HUDEP-2 (cell line): ENCODE measurements around the gene PYGB.

Experiments used
- DNase-seq, 76 experiments: peaks; one replicate each; lab custom pipeline; 2025; ENCODE audit not compliant: unreplicated experiment in 76 of 76; lab: John Stamatoyannopoulos, UW

Gene PYGB

DNA sequence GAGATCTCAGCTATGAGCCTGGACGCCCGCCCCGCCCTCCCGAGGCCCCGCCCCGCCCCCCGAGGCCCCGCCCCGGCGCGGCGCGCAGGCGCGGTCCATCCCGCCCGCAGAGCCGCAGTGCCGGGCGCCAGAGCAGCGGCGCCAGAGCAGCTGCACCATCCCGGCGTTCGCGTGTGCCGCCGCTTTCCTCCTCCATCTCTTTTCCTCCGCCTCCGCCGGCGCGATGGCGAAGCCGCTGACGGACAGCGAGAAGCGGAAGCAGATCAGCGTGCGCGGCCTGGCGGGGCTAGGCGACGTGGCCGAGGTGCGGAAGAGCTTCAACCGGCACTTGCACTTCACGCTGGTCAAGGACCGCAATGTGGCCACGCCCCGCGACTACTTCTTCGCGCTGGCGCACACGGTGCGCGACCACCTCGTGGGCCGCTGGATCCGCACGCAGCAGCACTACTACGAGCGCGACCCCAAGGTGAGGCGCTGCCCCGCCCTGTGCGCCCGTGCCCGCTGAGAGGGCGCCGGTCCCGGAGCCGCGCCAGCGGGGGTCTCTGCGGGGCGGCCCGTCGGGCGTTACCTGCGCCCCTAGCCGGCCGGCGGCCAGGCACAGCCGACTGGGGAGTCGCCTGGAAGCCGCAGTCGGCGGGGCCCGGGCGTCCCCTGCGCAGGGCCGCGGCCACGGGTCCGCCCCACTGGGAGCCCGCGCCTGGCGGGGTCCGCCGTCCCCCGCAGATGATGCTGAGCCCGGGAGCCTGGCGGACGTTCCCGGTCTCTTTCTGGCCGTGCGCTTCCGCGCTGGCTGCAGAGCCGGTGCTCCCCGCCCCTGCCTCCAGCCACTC, at the start of gene PYGB:
Gene PYGB (plus strand): TSS at position 130 of the 830 bp plus-strand sequence. CDS start 94 bp downstream, at position 224.
- DNase-seq, result peak in 67 of 76 experiments; percentile 10 to 85 (median 58)

DNA sequence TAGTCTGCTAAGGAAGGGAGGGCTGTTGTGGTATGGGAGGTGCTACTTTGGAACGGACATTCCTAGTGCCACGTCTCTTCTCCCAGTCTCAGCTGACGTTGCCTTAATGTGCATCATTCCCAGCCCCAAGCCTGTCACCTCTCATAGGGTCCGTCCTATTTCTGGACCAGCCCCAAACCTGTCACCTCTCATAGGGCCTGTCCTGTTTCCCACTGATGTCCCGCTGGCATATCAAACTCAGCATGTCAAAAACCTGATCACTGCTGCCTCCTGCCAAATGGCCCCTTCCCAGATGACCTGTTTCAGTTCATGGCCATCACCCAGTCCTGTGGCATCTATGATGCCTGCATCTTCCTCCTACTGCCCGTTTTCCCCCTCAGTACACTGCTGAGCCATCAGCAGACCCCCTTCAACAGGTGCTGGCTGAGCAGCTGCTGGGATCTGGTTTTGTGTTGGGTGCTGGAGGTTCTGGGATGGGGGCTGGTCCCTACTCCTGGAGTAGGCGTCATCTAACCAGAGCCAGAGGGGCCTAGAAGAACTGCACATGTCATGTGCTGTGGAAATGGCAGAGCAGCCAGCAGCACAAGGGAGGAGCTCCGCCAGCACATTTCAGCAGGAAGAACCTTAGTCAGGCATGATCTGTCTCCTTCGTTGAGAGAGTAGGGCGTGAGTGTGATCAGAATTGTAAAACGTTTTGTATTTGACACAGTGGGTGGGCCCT, 49.1 kb upstream of the PYGB start:
- no peak for DNase-seq

DNA sequence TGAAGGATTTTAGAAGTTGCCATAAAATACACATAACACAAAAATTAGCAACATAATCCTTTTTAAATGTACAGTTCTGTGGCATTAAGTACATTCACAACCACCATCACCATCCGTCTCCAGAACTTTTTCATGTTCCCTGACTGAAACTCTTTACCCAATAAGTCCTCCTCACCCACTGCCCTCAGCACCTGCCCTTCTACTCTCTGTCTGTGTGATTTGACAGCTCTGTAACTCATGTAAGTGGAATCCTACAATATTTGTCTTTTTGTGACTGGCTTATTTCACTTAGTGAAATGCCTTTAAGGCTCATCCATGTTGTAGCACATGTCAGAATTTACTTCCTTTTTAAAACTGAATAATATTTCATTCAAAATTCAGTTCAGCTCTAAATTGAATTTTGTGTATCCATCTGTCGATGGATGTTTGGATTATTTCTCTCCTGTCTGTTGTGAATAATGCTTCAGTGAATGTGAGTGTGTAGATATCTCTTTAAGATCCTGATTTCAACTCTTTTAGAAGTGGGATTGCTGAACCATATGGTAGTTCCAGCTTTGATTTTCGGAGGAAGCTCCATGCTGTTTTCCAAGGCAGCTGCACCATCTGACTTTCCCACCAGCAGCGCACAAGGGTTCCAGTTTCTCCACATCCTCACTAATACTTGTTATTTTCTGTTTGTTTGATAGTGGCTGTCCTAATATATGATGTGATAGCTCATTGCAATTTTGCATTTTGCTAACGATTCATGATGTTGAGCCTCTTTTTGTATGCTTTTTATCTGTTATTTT, 48.2 kb upstream of the PYGB start:
- DNase-seq, result no peak

DNA sequence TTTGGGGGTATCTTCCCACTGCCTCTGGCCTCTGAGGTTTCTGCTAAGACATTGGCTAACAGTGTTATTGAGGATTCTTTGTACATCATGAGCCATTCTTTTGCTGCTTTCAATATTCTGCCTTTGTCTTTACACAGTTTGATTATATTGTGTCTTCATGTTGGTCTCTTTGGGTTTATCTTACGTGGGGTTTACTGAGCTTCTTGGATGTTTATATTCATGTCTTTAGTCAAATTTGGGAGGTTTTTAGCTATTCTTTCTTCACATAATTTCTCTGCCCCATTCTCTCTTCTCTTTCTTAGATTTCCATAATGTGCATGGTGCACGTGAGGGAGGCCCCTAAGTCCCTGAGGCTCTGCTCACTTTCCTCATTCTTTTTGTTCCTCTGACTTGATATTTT, 44.8 kb upstream of the PYGB start:
- no peak for DNase-seq

DNA sequence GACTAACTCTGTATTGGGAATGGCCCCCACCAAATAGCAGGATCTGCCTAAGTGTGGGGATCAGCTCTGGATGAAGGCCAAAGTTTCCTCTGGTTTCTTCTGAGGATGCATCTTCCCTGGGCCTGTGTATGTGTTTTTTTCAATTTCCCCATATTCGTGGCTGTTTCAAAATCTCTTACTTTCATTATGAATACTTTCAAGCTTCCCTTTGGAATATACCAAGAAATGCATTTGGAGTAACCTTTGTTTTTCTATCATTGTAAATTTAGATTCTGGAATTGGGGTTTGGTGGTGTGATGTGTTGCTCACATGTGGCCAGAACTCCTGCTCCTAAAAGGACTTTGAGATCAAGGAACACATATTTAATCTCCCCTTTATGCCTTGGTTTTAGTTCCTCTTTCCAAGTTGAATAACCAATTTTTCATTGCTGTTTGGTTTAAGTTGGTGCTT, 44.0 kb upstream of the PYGB start:
- DNase-seq, result no peak

DNA sequence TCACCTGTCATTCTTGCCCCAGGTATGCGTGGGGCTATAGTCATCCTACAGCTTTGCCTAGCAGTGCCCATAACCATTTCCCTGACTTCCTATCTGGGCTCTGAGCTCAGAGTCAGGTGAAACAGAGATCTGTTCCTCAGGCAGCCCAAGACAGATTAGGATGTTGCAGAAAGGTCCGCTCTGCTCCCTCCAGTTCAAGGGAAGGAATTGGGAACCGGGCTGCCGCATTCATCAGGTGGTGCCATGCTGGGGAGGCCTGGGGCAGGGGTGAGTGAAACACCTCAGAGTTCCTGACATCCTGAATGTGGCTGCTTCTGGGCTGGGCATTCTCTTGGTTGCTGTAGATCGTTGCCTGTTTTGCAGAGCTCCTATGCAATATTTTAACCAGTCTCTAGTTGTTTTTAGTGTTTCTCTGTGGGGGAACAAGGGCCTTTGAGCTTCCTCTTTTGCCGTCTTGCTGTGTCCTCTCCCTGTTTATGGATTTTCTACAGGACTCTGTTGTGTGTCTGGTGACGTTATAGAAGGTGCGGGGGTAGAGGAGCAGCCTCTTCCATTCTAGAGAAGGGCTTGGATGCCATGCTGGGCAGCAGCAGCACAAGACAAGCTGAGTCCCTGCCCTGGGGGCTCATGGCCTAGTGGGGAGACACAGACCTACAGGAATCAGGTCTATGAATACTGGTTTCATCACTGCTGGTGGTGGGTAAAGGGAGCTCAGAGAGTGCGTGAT, 43.2 kb upstream of the PYGB start:
- DNase-seq, result no peak

DNA sequence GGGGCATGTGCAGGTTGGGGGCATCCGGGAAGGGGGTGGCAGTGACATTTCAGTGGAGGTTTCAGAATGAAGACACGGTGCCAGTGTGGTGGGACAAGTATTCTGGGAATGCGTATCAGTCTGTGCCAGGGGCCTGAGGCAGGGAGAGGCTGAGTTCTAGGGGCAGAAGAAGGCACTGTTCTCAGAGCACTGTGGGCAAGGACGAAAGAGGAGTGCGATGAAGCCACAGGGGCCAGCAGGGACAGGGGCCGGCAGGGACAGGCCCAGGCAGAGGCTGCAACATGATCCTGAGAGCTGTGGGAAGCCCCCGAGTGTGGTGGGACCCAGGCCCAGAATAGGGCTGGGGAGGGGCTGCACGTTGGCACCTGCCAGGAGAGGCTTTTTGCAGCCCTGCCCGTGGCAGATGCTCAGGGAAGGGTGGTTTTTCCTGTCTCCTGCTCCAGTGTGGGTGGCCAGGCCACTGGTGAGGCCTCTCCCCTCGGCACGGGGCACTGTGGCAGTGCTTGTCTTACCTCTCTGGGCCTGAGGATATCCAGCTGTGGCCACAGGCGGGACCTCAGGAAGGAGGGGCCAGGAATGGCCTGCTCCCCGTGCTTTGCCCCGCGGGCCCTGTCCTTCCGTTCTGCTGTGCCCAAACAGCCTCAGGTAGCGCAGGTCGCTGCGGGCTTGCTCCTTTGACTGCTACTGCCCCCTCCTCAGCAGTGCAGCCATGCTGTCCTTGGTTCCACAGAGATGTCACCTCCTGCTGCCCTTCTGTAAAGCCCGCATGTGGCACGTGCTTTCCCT, 42.4 kb upstream of the PYGB start:
- no peak for DNase-seq

DNA sequence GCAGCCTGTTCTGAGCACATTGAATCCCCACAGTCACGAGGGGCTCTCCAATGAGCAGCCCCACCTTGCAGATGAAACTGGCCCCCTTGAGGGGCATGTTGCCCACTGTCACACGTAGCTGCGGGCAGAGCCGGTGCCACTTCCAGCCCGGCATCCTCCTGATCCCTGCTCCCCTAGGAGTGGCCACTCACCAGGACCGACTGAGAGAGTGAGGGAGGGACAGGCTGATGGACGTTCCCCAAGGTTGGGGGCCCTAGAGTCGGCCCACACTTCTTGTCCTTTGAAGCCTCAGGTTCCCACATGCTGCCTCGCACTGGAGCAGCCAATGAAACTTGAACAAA, 41.9 kb upstream of the PYGB start:
- DNase-seq, result no peak

DNA sequence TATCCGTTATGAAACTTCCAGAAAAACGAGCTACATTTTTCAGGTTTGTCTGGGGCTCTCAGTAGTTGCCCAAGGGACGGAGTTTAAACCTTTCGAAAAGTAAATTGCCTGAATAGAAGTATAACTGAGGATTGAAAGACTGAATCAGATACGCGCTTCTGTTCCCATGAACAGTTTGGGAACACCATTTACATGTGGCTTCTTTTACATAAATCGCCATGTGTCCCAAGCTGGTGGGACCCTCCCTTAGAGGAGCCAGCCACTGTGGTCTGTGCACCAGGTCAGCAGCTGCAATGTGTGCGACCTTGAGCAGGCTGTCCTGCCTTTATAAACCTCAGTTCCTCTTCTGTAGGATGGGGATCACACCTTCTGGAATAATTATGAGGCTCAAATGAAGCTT, 41.3 kb upstream of the PYGB start:
- DNase-seq, result no peak

DNA sequence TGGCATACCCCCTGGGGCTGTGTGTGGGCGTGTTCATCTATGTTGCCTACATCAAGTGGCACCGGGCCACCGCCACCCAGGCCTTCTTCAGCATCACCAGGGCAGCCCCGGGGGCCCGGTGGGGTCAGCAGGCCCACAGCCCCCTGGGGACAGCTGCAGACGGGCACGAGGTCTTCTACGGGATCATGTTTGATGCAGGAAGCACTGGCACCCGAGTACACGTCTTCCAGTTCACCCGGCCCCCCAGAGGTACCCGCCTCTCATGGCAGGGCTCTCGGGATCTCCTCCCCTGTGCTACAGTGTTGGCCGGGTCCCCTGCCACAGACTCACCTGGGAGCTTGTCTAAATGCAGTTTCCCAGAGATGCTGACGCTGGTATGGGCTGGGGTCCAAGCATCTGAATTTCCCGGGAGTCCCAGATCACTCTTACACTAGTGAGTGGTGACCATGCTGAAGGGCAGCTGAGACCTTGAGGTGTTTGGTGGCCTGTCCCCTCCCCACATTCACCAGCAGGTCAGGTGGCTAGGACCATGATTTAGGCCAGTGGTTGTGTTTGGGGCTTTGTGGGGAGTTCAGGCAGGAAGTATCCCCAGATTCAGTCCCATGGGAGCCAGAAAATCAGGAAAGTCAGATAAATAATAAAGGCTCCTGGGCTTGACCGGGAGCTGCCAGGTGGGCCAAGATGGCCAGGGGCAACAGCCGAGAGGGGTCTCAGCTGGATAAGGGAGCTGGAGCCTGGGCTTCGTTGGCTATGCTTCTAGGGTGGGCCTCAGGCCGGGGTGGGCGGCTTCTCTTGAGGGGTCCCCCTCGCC, 40.5 kb upstream of the PYGB start:
- DNase-seq, result no peak

DNA sequence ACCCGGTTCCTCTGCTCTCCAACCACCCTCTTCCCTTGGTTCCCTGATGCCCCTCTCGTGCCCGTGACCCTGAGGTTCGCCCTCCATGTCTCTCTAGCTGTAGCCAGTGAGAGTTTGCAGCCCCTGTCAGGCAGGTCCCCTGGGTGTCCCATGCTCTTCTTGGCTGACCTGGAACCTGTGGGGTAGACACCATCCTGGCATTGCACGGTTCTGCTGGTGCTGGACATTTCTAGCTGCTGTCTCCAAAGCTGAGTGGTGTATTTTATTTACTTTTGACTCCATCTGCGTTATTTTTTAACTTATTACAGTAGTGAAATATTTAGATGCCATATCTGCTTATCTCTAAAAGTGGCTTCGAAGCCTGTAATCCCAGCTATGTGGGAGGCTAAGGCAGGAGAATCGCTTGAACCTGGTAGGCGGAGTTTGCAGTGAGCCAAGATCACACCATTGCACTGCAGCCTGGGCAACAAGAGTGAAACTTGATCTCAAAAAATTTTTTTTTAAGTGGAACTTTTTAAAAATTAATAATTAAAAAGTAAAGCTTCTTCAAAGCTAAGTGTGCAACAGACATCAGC, 39.8 kb upstream of the PYGB start:
- DNase-seq, result no peak

DNA sequence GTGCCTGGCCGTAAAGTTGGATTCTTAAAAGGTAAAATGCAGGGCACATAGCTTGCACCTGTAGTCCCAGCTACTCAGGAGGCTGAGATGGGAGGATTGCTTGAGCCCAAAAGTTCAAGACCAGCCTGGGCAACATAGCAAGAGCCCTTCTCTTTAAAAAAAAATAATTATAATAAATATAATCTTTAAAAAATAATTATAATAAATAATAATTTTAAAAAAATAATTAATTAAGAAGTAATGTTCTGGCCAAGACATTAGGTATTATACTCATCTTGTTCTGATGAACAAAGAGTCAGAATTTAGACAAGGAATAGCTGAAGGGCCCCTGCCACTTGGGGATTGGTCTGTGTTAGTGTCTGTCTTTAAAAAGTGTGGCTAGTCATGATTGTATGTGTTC, 38.5 kb upstream of the PYGB start:
- no peak for DNase-seq

DNA sequence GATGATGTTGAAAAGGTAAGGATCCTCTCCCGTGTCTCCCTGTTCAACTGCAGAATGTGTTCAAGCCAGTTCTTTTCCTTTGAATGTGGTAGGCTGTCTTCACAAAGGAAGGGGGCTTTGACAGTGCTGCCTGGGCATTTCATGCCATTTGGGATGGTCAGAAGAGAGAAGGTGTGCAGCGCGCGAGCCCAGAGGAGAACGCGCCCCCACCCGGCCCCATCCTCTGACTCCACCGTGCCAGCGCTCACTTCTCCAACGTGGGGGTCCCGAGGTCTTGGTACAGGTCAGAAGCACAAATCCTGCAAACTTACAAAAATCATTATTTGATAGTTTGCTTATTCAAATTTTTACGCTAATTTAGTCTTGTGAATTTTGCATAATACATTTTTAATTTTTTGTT, 38.0 kb upstream of the PYGB start:
- DNase-seq, result no peak

DNA sequence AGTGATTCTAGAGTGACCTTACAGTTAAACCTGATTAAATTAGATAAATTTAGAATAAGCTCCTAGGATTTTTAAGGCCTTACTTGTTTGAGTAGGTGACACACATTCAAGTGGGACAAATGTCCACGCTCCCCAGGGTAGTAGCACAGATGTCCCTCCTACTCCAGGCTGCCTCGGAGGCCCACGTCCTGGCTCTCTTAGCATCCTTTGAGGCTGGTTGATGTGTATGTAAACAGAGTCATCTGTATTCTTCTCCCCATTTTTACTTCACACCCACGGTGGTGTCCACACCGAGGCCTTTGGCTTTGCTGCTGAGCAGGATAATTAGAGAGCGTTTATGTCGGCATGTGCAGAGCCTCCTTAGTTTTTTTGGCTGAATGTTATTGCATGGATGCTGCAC, 36.6 kb upstream of the PYGB start:
- DNase-seq, result no peak

DNA sequence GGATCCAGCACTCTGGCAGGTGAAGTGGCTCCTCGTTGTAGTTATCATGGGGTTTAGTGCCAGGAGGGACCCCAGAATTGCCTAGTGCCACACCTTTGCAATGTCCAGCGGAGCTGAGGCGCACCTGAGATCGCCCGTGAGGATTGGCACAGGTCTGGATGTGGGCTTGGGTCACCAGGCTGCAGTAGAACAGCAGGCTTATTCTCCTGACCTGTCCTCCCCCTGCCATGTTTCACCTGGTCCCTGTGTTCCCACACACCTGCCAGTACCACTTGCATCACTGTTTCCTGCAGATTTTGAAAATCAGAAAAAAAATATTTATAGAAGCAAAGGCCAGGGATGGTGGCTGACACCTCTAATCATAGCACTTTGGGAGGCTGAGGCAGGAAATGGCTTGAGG, 35.6 kb upstream of the PYGB start:
- DNase-seq, result no peak

DNA sequence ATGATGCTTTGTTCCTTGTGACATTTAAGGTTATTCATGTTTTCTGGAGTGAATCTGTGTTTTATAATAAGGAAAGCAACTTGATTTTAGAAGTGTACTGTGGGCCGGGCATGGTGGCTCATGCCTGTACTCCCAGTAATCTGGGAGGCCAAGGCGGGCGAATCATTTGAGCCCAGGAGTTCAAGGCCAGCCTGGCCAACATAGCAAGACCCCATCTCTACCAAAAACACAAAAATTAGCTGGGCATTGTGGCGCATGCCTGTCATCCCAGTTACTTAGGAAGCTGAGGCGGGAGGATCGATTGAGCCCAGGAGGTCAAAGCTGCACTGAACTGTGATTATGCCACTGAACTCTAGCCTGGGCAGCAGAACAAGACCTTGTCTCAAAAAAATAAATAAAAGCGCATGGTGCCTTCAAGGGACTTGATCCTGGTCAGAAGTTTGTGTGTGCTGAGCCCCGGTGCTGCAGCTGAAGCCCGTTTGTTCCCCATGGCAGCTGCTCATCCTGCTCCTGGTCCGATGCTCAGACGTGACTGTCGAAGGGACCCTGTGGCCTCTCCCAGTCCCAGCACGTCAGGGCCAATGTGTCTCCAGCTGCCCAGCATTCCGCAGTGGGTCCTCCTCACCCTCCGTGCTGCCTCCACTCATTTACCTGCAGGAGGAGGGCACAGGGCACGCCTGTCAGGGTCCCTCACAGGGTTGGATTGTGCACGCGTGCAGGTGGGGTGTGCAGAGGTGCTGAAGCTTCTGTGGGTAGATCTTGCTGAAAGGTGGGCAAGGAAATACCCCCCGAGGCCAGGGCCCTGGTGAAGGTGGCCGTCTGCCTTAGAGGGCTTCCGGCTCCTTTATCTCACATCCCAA, 34.1 kb upstream of the PYGB start:
- no peak for DNase-seq

DNA sequence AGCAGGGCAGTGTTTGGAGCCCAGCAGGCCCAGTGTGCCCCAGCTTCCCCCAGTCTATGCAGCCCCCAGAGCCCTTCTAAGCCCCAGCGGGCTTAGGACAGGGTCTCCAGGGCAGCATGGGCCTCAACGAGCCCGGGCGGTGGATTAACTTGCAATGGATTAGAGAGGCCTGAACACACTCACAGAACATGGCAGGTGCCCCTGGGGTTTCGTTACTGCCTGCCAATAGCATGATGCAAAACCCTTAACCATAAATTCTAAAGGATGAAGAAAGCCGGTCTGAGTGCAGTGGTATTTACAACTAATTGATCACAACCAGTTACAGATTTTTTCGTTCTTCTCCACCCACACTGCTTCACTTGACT, 33.5 kb upstream of the PYGB start:
- DNase-seq, result no peak

DNA sequence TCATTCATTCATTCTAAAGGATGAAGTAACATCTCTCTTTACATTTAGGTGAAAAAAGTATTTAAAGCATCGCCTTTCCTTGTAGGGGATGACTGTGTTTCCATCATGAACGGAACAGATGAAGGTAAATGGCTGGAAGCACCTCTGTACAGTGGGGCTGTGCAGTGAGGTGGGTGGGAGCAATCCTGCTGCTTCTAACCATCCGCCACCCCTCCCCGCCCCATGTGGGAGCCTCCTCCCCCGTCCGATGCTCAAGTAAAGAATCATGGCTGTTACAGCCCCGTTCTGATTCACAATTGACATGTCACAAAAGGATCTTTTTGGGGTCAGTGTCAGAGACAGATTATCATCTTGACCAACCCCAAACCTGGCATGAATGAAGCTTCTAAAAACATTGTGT, 33.1 kb upstream of the PYGB start:
- no peak for DNase-seq
